Hepatocyte (in vitro differentiated cells): ENCODE results near the gene MPND. TPM values are rescaled to one million over a fixed set of nuclear protein-coding genes. Genes with fewer than 3 reads are reported as not detected.

Experiments
- DNase-seq: peaks from one replicate; pipeline ENCODE4 v3.0.0-alpha.2; 2016; ENCODE audit warnings: low spot score
- H2AFZ ChIP-seq: fragments of 200-600 bp; sonication (generic); 2 replicates; pipeline ENCODE4 v1.6.0; 2016; ENCODE audit warnings: antibody characterized with exemption, mild to moderate bottlenecking
- H3K27ac ChIP-seq: fragments of 200-600 bp; sonication (generic); 2 replicates; pipeline ENCODE4 v1.5.1; 2016; ENCODE audit warnings: mild to moderate bottlenecking
- H3K27me3 ChIP-seq: fragments of 200-600 bp; sonication (generic); 2 replicates; pipeline ENCODE4 v1.6.1; 2016
- H3K36me3 ChIP-seq: fragments of 200-600 bp; sonication (generic); replicated peaks from 2 replicates; pipeline ENCODE4 v1.5.1; 2016; ENCODE audit warnings: low read depth; ENCODE audit not compliant: insufficient read depth
- H3K4me1 ChIP-seq: fragments of 200-600 bp; sonication (generic); 2 replicates; pipeline ENCODE4 v1.5.1; 2016; ENCODE audit warnings: mild to moderate bottlenecking, moderate library complexity; ENCODE audit not compliant: insufficient read depth
- H3K4me2 ChIP-seq: fragments of 200-600 bp; sonication (generic); 2 replicates; pipeline ENCODE4 v1.6.0; 2016
- H3K4me3 ChIP-seq: fragments of 200-600 bp; sonication (generic); 2 replicates; pipeline ENCODE4 v1.5.1; 2016; ENCODE audit warnings: mild to moderate bottlenecking
- H3K79me2 ChIP-seq: fragments of 200-600 bp; sonication (generic); 2 replicates; pipeline ENCODE4 v1.6.0; 2017; ENCODE audit warnings: mild to moderate bottlenecking
- H3K9me2 ChIP-seq: fragments of 200-600 bp; sonication (generic); replicated peaks from 2 replicates; pipeline ENCODE4 v1.6.0; 2017; ENCODE audit warnings: mild to moderate bottlenecking; ENCODE audit not compliant: insufficient read depth
- H3K9me3 ChIP-seq: fragments of 200-600 bp; sonication (generic); 2 replicates; pipeline ENCODE4 v1.5.1; 2016; ENCODE audit warnings: low read depth, mild to moderate bottlenecking
- H4K20me1 ChIP-seq: fragments of 200-600 bp; sonication (generic); 2 replicates; pipeline ENCODE4 v1.6.0; 2016; ENCODE audit warnings: mild to moderate bottlenecking; ENCODE audit not compliant: insufficient read depth, poor library complexity, severe bottlenecking
- EZH2 ChIP-seq: fragments of 200-600 bp; sonication (generic); IDR thresholded peaks from 2 replicates; pipeline ENCODE4 v1.6.1; 2016; ENCODE audit warnings: antibody characterized with exemption, mild to moderate bottlenecking, borderline replicate concordance
- EZH2phosphoT487 ChIP-seq: fragments of 200-600 bp; sonication (generic); IDR thresholded peaks from one replicate; pipeline ENCODE4 v1.6.1; 2018; ENCODE audit warnings: antibody characterized with exemption, mild to moderate bottlenecking, low read depth, moderate library complexity; ENCODE audit not compliant: unreplicated experiment, severe bottlenecking
- WGBS: methylation state at CpG from one replicate; pipeline ENCODE4 v1.1.6; 2016; ENCODE audit warnings: low lambda C conversion rate; ENCODE audit errors: missing lambda C conversion rate; 5-methylcytosine and 5-hydroxymethylcytosine counted together
- polyA plus RNA-seq: library from polyadenylated mRNA; unstranded; fragments of >200 nt; fragmentation: Nextera tagmentation; extraction: Ambion mirVana; gene quantifications from 2 replicates; pipeline ENCODE4 v1.2.1, GENCODE V29; 2016
- total RNA-seq: library from RNA; depleted of rRNA; stranded (reverse); fragments of >200 nt; gene quantifications from 2 replicates; pipeline ENCODE4 v1.2.3, GENCODE V29; 2014
- TF ChIP-seq, protein P1 (sequence below): fragments of 200-600 bp; sonication (generic); IDR thresholded peaks from 2 replicates; pipeline ENCODE4 v1.5.1; 2016; ENCODE audit warnings: antibody characterized with exemption, mild to moderate bottlenecking; ENCODE audit not compliant: poor library complexity

MPND gene
- total and polyA plus RNA-seq, 2 experiments from 2014 or later, result 16.6 to 21.9 TPM

DNA sequence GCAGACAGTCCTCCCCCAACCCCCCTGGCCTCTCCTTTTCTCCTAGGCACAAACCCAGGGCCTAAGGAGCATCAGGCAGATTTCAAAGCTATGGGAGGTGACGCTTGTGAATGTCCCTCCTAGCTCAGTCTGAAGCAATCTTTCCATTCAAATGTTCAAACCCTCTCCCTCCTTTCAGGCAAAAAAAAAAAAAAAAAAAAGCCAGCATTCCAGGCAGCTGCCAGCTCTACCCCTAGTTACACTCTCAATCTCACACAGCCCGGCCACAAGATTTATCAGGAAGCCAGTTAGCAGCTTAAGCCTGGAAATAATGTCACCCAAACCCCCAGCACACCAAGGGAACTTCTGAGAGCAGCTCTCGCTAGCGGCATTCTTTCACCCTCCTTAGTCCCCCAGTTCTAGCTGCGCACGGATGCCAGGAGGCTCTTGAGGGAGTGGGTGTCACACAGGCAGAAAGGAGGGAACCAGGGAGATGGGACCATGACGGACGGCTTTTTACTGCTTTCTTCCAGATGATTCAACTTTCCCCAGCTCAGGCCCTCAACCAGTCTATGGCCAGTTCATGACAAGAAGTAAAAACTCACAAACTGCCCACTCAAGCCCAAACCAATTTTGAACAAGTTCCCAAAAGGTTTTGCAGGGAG is 50.7 kb downstream of the MPND start:
- Histone ChIP-seq H3K36me3 (no peaks in the 10 kb centered on the region), H3K4me3 (no peak overlapping the region), H3K9me2 (no peaks in the 10 kb centered on the region), H3K9me3 (no peaks in the 10 kb centered on the region), H3K79me2 (peaks cover 96% of the 10 kb centered on the region), H3K27me3 (no peaks in the 10 kb centered on the region), H4K20me1 (peaks cover 81% of the 10 kb centered on the region), H2AFZ (no peak overlapping the region), H3K4me2 (peak overlapping the region; percentile 43), H3K4me1 (peaks cover 68% of the 10 kb centered on the region), H3K27ac (peak overlapping the region; percentile 98)
- DNase-seq, result no peak
- 68% methylated on average over 8 of the region's 8 CpGs for WGBS
- TF ChIP-seq EZH2phosphoT487 (no peak), EZH2 (no peak)
- TF ChIP-seq, protein P1, sequence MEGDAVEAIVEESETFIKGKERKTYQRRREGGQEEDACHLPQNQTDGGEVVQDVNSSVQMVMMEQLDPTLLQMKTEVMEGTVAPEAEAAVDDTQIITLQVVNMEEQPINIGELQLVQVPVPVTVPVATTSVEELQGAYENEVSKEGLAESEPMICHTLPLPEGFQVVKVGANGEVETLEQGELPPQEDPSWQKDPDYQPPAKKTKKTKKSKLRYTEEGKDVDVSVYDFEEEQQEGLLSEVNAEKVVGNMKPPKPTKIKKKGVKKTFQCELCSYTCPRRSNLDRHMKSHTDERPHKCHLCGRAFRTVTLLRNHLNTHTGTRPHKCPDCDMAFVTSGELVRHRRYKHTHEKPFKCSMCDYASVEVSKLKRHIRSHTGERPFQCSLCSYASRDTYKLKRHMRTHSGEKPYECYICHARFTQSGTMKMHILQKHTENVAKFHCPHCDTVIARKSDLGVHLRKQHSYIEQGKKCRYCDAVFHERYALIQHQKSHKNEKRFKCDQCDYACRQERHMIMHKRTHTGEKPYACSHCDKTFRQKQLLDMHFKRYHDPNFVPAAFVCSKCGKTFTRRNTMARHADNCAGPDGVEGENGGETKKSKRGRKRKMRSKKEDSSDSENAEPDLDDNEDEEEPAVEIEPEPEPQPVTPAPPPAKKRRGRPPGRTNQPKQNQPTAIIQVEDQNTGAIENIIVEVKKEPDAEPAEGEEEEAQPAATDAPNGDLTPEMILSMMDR, result no peak

DNA sequence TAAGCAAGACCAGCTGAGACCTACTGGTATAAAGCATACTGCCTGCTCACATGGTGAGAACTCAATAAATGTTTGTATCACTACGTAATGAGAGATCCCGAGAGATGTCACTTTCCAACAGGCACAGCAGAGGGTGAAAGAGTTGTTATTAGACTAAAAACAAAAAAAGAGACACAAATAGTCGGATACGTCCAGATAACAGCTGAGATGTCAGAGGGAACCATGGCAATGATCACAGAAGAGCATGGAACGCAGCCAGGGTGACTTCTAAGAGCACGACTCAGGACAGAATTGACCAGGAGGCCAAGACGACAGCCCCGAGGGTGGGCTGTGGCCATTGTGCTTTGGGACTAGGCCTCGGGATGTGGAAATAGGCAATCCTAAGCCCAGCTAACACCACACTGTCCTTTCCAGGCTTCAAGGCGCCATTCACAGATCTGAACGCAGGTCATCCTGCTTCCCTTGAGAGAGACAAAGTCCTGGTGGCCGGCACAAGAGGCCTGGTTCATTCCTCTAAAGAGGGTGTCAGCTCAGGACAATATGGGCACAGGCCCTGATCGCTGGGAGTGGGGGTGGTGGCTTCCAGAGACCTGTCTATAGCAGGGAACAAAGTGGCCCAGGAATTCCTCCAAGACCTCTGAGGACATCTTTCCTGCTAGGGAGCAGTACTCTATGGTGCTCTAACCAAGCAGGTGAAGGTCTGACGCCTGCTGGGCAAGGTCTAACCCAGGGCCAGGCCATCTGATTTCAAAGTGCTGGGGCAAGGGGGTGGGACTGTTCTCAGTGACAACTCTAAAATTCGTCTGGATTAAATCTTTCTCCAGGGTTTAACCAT is 53.8 kb downstream of the MPND start:
- WGBS, result 91% methylated on average over 15 of the region's 15 CpGs
- H3K4me3 ChIP-seq, result no peak overlapping the region
- no peaks in the 10 kb centered on the region for H3K27me3 ChIP-seq
- DNase-seq, result no peak
- no peaks in the 10 kb centered on the region for H3K9me2 ChIP-seq
- no peaks in the 10 kb centered on the region for H3K9me3 ChIP-seq
- no peaks in the 10 kb centered on the region for H3K36me3 ChIP-seq
- TF ChIP-seq, protein P1, result no peak
- TF ChIP-seq EZH2, result no peak
- TF ChIP-seq EZH2phosphoT487, result no peak
- H4K20me1 ChIP-seq, result peaks cover 59% of the 10 kb centered on the region
- no peak overlapping the region for H2AFZ ChIP-seq
- H3K27ac ChIP-seq, result no peak overlapping the region
- peaks cover 37% of the 10 kb centered on the region for H3K4me1 ChIP-seq
- peak overlapping the region; percentile 98 for H3K4me2 ChIP-seq
- peaks cover 84% of the 10 kb centered on the region for H3K79me2 ChIP-seq

DNA sequence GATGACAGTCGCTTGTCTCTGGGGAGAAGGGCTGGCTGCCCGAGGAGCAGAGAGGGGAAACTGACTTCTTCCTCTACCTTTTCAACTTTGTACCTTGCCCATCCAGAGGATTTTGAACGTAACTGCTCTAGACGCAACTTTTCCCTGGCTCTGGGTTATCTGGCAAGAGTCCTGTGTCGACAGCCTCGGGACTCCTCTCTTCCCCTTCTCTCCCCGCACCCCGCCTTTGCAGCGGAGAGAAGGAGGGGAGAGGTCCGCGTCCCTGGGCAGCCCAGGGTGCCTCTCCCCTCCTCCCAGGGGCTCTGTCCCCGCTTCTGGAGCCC is 56.4 kb downstream of the MPND start:
- Histone ChIP-seq H2AFZ (peak overlapping the region; percentile 35), H3K9me3 (no peaks in the 10 kb centered on the region), H3K79me2 (peaks cover 79% of the 10 kb centered on the region), H4K20me1 (peaks cover 39% of the 10 kb centered on the region), H3K27ac (peak overlapping the region; percentile 99), H3K4me3 (peak overlapping the region; percentile 94), H3K4me2 (peak overlapping the region; percentile 98), H3K9me2 (no peaks in the 10 kb centered on the region), H3K4me1 (peaks cover 13% of the 10 kb centered on the region), H3K36me3 (no peaks in the 10 kb centered on the region), H3K27me3 (no peaks in the 10 kb centered on the region)
- peak; percentile 67 for DNase-seq
- TF ChIP-seq EZH2phosphoT487, result no peak
- TF ChIP-seq EZH2, result no peak
- TF ChIP-seq, protein P1, result no peak
- WGBS, result 0% methylated on average over 10 of the region's 12 CpGs
